ENCODE results near the gene APC2.
A peak's percentile ranks its signal among the peaks of the same experiment; 100 is the strongest.
"Not testable (repeated sequence)": the region's sequence is repeated elsewhere in the genome, so short reads cannot be mapped to it uniquely, and the experiment has no call there.

Gene APC2

DNA sequence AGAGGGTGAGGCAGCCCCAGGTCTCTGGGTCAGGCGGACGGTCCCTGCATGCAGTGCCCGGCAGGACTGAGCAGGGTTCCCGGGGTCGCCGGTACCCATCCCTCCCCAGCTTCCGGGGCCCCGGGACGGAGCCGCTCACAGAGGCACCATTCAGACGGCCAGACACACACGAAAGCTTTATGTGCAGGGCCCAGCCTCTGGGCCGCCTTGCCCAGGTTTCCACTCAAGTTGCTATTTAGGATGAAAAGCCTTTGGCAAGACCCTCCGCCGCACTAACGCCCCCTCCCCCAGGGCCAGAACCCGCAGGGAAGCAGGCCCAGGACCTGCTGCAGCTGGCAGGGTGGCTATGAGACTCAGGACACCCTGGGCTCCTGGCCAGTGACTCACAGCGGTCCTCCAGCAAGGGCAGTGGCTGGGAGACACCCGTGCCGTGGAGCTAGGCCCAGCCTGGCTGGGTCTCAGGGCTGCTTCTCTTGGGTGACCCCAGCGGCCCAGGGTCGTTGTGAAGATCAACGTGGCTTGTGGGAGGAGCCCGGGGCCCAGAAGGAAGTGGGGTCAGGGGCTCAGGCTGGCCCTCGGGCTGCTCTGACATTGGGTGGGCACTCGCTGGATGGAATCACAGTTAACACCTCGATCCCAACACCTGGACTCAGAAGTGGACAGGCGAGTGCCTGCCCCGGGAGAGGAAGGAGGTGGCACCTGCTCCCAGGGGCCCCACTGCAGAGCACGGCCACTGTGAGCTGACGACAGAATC lies 24.3 kb downstream of the APC2 start:
- Histone ChIP-seq H3K9me3 (ENCODE audit: control insufficient read depth, low read depth, low read length) (no peaks in the 10 kb centered on the region), H3K9ac (ENCODE audit: low read length) (no peak overlapping the region), H3K27me3 (ENCODE audit: control insufficient read depth, insufficient read depth, low read length) (peaks cover 47% of the 10 kb centered on the region), H3K4me3 (ENCODE audit: low read length) (no peak overlapping the region), H3K27ac (ENCODE audit: low read length) (no peak overlapping the region), H3K36me3 (ENCODE audit: control insufficient read depth, low read depth, low read length) (no peaks in the 10 kb centered on the region), H3K4me1 (ENCODE audit: control insufficient read depth, low read depth, low read length) (no peaks in the 10 kb centered on the region)

- Histone ChIP-seq H3K9me3 (ENCODE audit: control insufficient read depth, low read depth, low read length) (no peaks in the 10 kb centered on the region), H3K4me3 (ENCODE audit: low read length) (no peak overlapping the region), H3K4me1 (ENCODE audit: control insufficient read depth, low read depth, low read length) (no peaks in the 10 kb centered on the region), H3K9ac (ENCODE audit: low read length) (no peak overlapping the region), H3K27ac (ENCODE audit: low read length) (no peak overlapping the region), H3K27me3 (ENCODE audit: control insufficient read depth, insufficient read depth, low read length) (peaks cover 40% of the 10 kb centered on the region), H3K36me3 (ENCODE audit: control insufficient read depth, low read depth, low read length) (no peaks in the 10 kb centered on the region)
Observed at GRCh38 chr19:1474765-1475351, 24.9 kb downstream of the APC2 start.

GRCh38 chr19:1475751-1476437 lies 26.0 kb downstream of the APC2 start:
- no peak overlapping the region for H3K9ac ChIP-seq (ENCODE audit: low read length)
- H3K4me3 ChIP-seq (ENCODE audit: low read length) = no peak overlapping the region
- H3K4me1 ChIP-seq (ENCODE audit: control insufficient read depth, low read depth, low read length) = no peaks in the 10 kb centered on the region
- no peaks in the 10 kb centered on the region for H3K9me3 ChIP-seq (ENCODE audit: control insufficient read depth, low read depth, low read length)
- H3K27ac ChIP-seq (ENCODE audit: low read length) = no peak overlapping the region
- H3K36me3 ChIP-seq (ENCODE audit: control insufficient read depth, low read depth, low read length) = no peaks in the 10 kb centered on the region
- peaks cover 30% of the 10 kb centered on the region for H3K27me3 ChIP-seq (ENCODE audit: control insufficient read depth, insufficient read depth, low read length)

DNA sequence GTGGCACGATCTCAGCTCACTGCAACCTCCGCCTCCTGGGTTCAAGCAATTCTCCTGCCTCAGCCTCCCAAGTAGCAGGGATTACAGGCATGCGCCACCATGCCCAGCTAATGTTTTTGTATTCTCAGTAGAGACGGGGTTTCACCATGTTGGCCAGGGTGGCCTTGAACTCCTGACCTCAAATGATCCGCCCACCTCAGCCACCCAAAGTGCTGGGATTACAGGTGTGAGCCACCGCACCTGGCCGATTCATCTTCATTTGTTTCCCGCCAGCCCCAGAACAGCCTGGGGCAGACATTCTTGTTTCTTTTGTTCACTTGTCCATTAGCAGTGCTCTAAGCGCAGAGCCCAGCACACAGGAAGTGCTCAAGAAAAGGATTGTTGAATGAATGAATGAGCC lies 27.1 kb downstream of the APC2 start:
- not testable (repeated sequence) for H3K4me3 ChIP-seq (ENCODE audit: low read length); H3K27ac ChIP-seq (ENCODE audit: low read length); H3K9me3 ChIP-seq (ENCODE audit: control insufficient read depth, low read depth, low read length); H3K4me1 ChIP-seq (ENCODE audit: control insufficient read depth, low read depth, low read length); H3K9ac ChIP-seq (ENCODE audit: low read length); H3K36me3 ChIP-seq (ENCODE audit: control insufficient read depth, low read depth, low read length)
- peaks cover 19% of the 10 kb centered on the region for H3K27me3 ChIP-seq (ENCODE audit: control insufficient read depth, insufficient read depth, low read length)

DNA sequence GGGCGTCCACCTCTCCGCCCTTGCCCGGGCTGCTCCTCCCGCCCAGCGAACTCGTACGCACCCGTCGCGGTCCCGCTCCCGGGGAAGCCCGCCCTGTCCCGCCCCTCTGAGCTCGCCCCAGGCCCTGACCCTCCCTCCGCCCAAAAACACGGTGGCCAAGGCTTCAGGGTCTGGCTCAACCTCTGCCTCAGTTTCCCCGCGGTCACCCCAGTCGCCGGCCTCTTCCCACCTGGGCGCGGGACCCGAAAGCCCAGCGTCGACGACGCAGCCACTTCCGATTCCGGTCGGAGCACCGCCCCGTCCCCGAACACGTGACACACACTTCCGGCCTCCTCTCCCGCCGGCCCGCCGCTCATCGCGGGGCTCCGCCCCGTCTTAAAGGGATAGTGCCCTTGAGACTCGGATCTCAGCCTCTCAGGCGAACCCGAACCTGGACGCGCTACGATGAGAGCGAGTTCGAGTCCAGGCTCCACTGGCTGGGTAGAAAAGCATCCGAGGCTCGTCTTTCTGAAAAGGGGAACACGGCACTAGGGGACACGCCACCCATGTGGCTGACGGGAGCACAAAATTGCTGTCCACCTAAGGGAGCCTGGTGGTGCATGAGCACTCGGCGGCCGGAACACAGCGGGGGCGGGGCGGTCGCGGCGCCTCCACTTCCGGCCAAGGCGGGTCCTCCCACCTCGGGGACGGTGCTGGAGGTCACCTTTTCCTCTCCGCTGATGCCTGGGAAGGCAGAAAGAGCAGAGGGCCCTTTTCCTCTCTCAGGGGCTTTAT lies 29.2 kb downstream of the APC2 start, which contains the start of gene C19orf25:
Gene C19orf25 (minus strand): TSS at position 282 of the 774 bp plus-strand sequence. CDS start 312 bp downstream, outside the sequence.
- peak within 1 kb of the TSS; percentile 89 for H3K27ac ChIP-seq (ENCODE audit: low read length)
- H3K36me3 ChIP-seq (ENCODE audit: control insufficient read depth, low read depth, low read length) = no peaks in the 10 kb centered on the region
- no peaks in the 10 kb centered on the region for H3K4me1 ChIP-seq (ENCODE audit: control insufficient read depth, low read depth, low read length)
- H3K27me3 ChIP-seq (ENCODE audit: control insufficient read depth, insufficient read depth, low read length) = no peaks in the 10 kb centered on the region
- peak within 1 kb of the TSS; percentile 80 for H3K4me3 ChIP-seq (ENCODE audit: low read length)
- no peaks in the 10 kb centered on the region for H3K9me3 ChIP-seq (ENCODE audit: control insufficient read depth, low read depth, low read length)
- H3K9ac ChIP-seq (ENCODE audit: low read length) = peak within 1 kb of the TSS; percentile 61

DNA sequence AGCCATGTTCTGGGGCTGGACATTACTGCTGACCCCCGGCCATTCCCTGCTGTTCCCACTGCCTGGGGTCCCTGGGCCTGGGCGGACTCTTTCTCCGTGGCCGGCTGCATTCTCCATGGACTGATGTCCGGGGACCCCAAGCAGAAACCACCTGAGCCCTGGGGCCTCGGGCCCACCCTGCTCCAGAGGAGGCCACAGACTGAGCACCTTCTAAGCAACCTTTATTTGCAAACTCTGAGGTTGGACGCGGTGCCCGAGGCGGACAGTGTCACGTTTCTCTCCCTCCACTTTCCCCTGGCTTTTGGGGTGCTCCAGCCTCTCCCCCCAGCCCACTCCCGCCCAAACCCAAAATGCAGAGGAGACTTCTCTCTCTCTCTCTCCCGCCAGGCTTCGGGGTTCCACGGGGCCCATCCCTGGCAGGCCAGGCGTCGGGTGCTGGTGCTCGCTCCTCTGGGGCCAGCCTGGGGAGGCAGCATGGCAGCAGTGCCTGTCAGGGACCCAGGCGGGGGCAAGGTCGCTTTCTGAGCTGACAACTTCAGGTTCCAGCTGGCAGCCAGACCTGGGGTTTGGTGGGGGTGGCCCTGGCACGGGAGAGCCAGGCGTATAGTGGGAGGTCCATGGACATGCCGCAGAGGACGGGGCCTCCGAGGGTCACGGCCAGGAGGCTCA lies 31.4 kb downstream of the APC2 start:
- H3K36me3 ChIP-seq (ENCODE audit: control insufficient read depth, low read depth, low read length) = no peaks in the 10 kb centered on the region
- no peaks in the 10 kb centered on the region for H3K27me3 ChIP-seq (ENCODE audit: control insufficient read depth, insufficient read depth, low read length)
- H3K9me3 ChIP-seq (ENCODE audit: control insufficient read depth, low read depth, low read length) = no peaks in the 10 kb centered on the region
- no peak overlapping the region for H3K9ac ChIP-seq (ENCODE audit: low read length)
- no peak overlapping the region for H3K4me3 ChIP-seq (ENCODE audit: low read length)
- H3K27ac ChIP-seq (ENCODE audit: low read length) = no peak overlapping the region
- H3K4me1 ChIP-seq (ENCODE audit: control insufficient read depth, low read depth, low read length) = no peaks in the 10 kb centered on the region

- Histone ChIP-seq H3K36me3 (ENCODE audit: control insufficient read depth, low read depth, low read length) (no peaks in the 10 kb centered on the region), H3K27ac (ENCODE audit: low read length) (no peak overlapping the region), H3K4me3 (ENCODE audit: low read length) (no peak overlapping the region), H3K27me3 (ENCODE audit: control insufficient read depth, insufficient read depth, low read length) (no peaks in the 10 kb centered on the region), H3K9me3 (ENCODE audit: control insufficient read depth, low read depth, low read length) (no peaks in the 10 kb centered on the region), H3K9ac (ENCODE audit: low read length) (no peak overlapping the region), H3K4me1 (ENCODE audit: control insufficient read depth, low read depth, low read length) (no peaks in the 10 kb centered on the region)
Observed at GRCh38 chr19:1481893-1482360, 32.0 kb downstream of the APC2 start.

- Histone ChIP-seq H3K9me3 (ENCODE audit: control insufficient read depth, low read depth, low read length) (no peaks in the 10 kb centered on the region), H3K4me3 (ENCODE audit: low read length) (no peak overlapping the region), H3K36me3 (ENCODE audit: control insufficient read depth, low read depth, low read length) (no peaks in the 10 kb centered on the region), H3K9ac (ENCODE audit: low read length) (no peak overlapping the region), H3K4me1 (ENCODE audit: control insufficient read depth, low read depth, low read length) (no peaks in the 10 kb centered on the region), H3K27me3 (ENCODE audit: control insufficient read depth, insufficient read depth, low read length) (no peaks in the 10 kb centered on the region), H3K27ac (ENCODE audit: low read length) (no peak overlapping the region)
Observed at GRCh38 chr19:1482361-1483130, 32.6 kb downstream of the APC2 start.

- no peak overlapping the region for H3K27ac ChIP-seq (ENCODE audit: low read length)
- no peaks in the 10 kb centered on the region for H3K9me3 ChIP-seq (ENCODE audit: control insufficient read depth, low read depth, low read length)
- H3K9ac ChIP-seq (ENCODE audit: low read length) = no peak overlapping the region
- no peaks in the 10 kb centered on the region for H3K36me3 ChIP-seq (ENCODE audit: control insufficient read depth, low read depth, low read length)
- H3K4me3 ChIP-seq (ENCODE audit: low read length) = no peak overlapping the region
- H3K4me1 ChIP-seq (ENCODE audit: control insufficient read depth, low read depth, low read length) = no peaks in the 10 kb centered on the region
- H3K27me3 ChIP-seq (ENCODE audit: control insufficient read depth, insufficient read depth, low read length) = no peaks in the 10 kb centered on the region
Observed at GRCh38 chr19:1483131-1483978, 33.4 kb downstream of the APC2 start.

- no peak overlapping the region for H3K4me3 ChIP-seq (ENCODE audit: low read length)
- no peaks in the 10 kb centered on the region for H3K4me1 ChIP-seq (ENCODE audit: control insufficient read depth, low read depth, low read length)
- no peaks in the 10 kb centered on the region for H3K9me3 ChIP-seq (ENCODE audit: control insufficient read depth, low read depth, low read length)
- H3K27ac ChIP-seq (ENCODE audit: low read length) = no peak overlapping the region
- no peaks in the 10 kb centered on the region for H3K27me3 ChIP-seq (ENCODE audit: control insufficient read depth, insufficient read depth, low read length)
- no peaks in the 10 kb centered on the region for H3K36me3 ChIP-seq (ENCODE audit: control insufficient read depth, low read depth, low read length)
- H3K9ac ChIP-seq (ENCODE audit: low read length) = no peak overlapping the region
Observed at GRCh38 chr19:1483979-1484428, 34.1 kb downstream of the APC2 start.
